KMS-11 (cell line): ENCODE measurements around the gene CHAF1A.
A peak's percentile ranks its signal among the peaks of the same experiment; 100 is the strongest.

ENCODE experiments used
- H2AFZ ChIP-seq: fragments of 200-600 bp; sonication (generic); 2 replicates; pipeline ENCODE4 v1.6.1; 2016; ENCODE audit warnings: antibody characterized with exemption, mixed run types, low read depth
- H3K27ac ChIP-seq: fragments of 200-600 bp; sonication (generic); 2 replicates; pipeline ENCODE4 v1.6.1; 2016; ENCODE audit warnings: mild to moderate bottlenecking, mixed run types
- H3K27me3 ChIP-seq: fragments of 200-600 bp; sonication (generic); 2 replicates; pipeline ENCODE4 v1.6.1; 2017; ENCODE audit warnings: mild to moderate bottlenecking, low read depth, mixed run types, moderate library complexity; ENCODE audit not compliant: insufficient read depth
- H3K36me3 ChIP-seq: fragments of 200-600 bp; sonication (generic); 2 replicates; pipeline ENCODE4 v1.6.1; 2017; ENCODE audit warnings: mild to moderate bottlenecking, mixed run types; ENCODE audit not compliant: insufficient read depth
- H3K4me1 ChIP-seq: fragments of 200-600 bp; sonication (generic); 2 replicates; pipeline ENCODE4 v1.6.1; 2016; ENCODE audit warnings: mild to moderate bottlenecking, low read depth, mixed run types; ENCODE audit not compliant: poor library complexity, severe bottlenecking
- H3K4me2 ChIP-seq: fragments of 200-600 bp; sonication (generic); 2 replicates; pipeline ENCODE4 v1.7.0; 2016; ENCODE audit warnings: mild to moderate bottlenecking, mixed run types
- H3K4me3 ChIP-seq: fragments of 200-600 bp; sonication (generic); IDR thresholded peaks from 2 replicates; pipeline ENCODE4 v1.6.1; 2017; ENCODE audit warnings: low read depth, low read length, mixed read lengths; ENCODE audit not compliant: insufficient read depth
- H3K79me2 ChIP-seq: fragments of 200-600 bp; sonication (generic); 2 replicates; pipeline ENCODE4 v1.6.1; 2016; ENCODE audit warnings: low read depth, mixed run types; ENCODE audit not compliant: insufficient read depth
- H3K9ac ChIP-seq: fragments of 200-600 bp; sonication (generic); 2 replicates; pipeline ENCODE4 v1.6.1; 2016; ENCODE audit warnings: mild to moderate bottlenecking, mixed run types
- H4K20me1 ChIP-seq: fragments of 200-600 bp; sonication (generic); 2 replicates; pipeline ENCODE4 v1.6.1; 2016; ENCODE audit warnings: mild to moderate bottlenecking, mixed run types; ENCODE audit not compliant: insufficient read depth
- CTCF ChIP-seq: fragments of 200-600 bp; sonication (generic); conservative IDR thresholded peaks from 2 replicates; pipeline ENCODE4 v1.6.1; 2017; ENCODE audit warnings: low read depth, mild to moderate bottlenecking, antibody characterized with exemption, low read length, moderate library complexity, mixed read lengths

Gene CHAF1A

GRCh38 chr19:4454747-4455718 lies 52.6 kb downstream of the CHAF1A start:
- Histone ChIP-seq H3K79me2 (no peaks in the 10 kb centered on the region; the same call in 1 of the 2 replicates), H3K4me2 (no peak overlapping the region), H3K4me1 (peaks cover 10% of the 10 kb centered on the region), H3K27me3 (peaks cover 1% of the 10 kb centered on the region; the same call in 1 of the 2 replicates), H3K27ac (no peak overlapping the region), H3K9ac (no peak overlapping the region), H4K20me1 (no peaks in the 10 kb centered on the region), H3K4me3 (no peak overlapping the region), H2AFZ (no peak overlapping the region), H3K36me3 (no peaks in the 10 kb centered on the region)
- no peak for TF ChIP-seq CTCF

- no peak for TF ChIP-seq CTCF
- no peak overlapping the region for H3K27ac ChIP-seq
- H3K9ac ChIP-seq, result no peak overlapping the region
- no peaks in the 10 kb centered on the region; the same call in 1 of the 2 replicates for H3K79me2 ChIP-seq
- H3K27me3 ChIP-seq, result peaks cover 8% of the 10 kb centered on the region; the same call in 1 of the 2 replicates
- no peaks in the 10 kb centered on the region for H3K36me3 ChIP-seq
- no peak overlapping the region for H3K4me3 ChIP-seq
- H3K4me2 ChIP-seq, result peak overlapping the region; percentile 73; the same call in 1 of the 2 replicates
- H2AFZ ChIP-seq, result no peak overlapping the region
- H4K20me1 ChIP-seq, result no peaks in the 10 kb centered on the region
- H3K4me1 ChIP-seq, result peaks cover 10% of the 10 kb centered on the region
Observed at GRCh38 chr19:4455719-4456475, 53.5 kb downstream of the CHAF1A start.

GRCh38 chr19:4456476-4456842 lies 54.0 kb downstream of the CHAF1A start:
- Histone ChIP-seq H3K4me2 (peak overlapping the region; percentile 73; the same call in 1 of the 2 replicates), H3K79me2 (no peaks in the 10 kb centered on the region; the same call in 1 of the 2 replicates), H3K9ac (no peak overlapping the region), H2AFZ (no peak overlapping the region), H3K27me3 (peaks cover 8% of the 10 kb centered on the region; the same call in 1 of the 2 replicates), H3K27ac (no peak overlapping the region), H3K4me1 (peaks cover 10% of the 10 kb centered on the region), H3K36me3 (no peaks in the 10 kb centered on the region), H3K4me3 (no peak overlapping the region), H4K20me1 (no peaks in the 10 kb centered on the region)
- no peak for TF ChIP-seq CTCF

GRCh38 chr19:4456843-4457653 lies 54.6 kb downstream of the CHAF1A start:
- no peak overlapping the region for H2AFZ ChIP-seq
- no peaks in the 10 kb centered on the region; the same call in 1 of the 2 replicates for H3K79me2 ChIP-seq
- H3K27ac ChIP-seq, result no peak overlapping the region

More at GRCh38 chr19:4456843-4457653, 54.6 kb downstream of the CHAF1A start:
- Histone ChIP-seq H3K4me1 (peaks cover 10% of the 10 kb centered on the region), H3K27me3 (peaks cover 8% of the 10 kb centered on the region; the same call in 1 of the 2 replicates), H3K36me3 (no peaks in the 10 kb centered on the region), H3K4me3 (no peak overlapping the region), H3K9ac (no peak overlapping the region), H4K20me1 (no peaks in the 10 kb centered on the region), H3K4me2 (peak overlapping the region; percentile 73)
- TF ChIP-seq CTCF, result no peak
